OCI-LY3 (cell line): ENCODE data around the gene SDHAF1.
A peak's percentile ranks its signal among the peaks of the same experiment; 100 is the strongest.
"Not testable (repeated sequence)": the region's sequence is repeated elsewhere in the genome, so short reads cannot be mapped to it uniquely, and the experiment has no call there.

Source experiments
- H2AFZ ChIP-seq: fragments of 200-600, 300-600 bp; shearing (Covaris generic); 2 replicates; pipeline ENCODE4 v1.6.0; 2014; ENCODE audit warnings: antibody characterized with exemption, low read depth, low read length
- H3K27ac ChIP-seq: fragments of 200-600, 300-600 bp; sonication (generic); 2 replicates; pipeline ENCODE4 v1.5.1; 2014; ENCODE audit warnings: mild to moderate bottlenecking, low read length, moderate library complexity, mixed read lengths
- H3K27me3 ChIP-seq: fragments of 200-600, 300-600 bp; sonication (generic); 2 replicates; pipeline ENCODE4 v1.6.1; 2014; ENCODE audit warnings: low read depth, low read length, mixed read lengths
- H3K36me3 ChIP-seq: fragments of 200-600, 300-600 bp; sonication (generic); replicated peaks from 2 replicates; pipeline ENCODE3; 2014; ENCODE audit warnings: low read depth, low read length, mixed read lengths
- H3K4me1 ChIP-seq: fragments of 300-600, 200-600 bp; sonication (generic); 2 replicates; pipeline ENCODE4 v1.6.1; 2014; ENCODE audit warnings: low read length, mixed read lengths
- H3K4me2 ChIP-seq: fragments of 200-600, 300-600 bp; sonication (generic); 2 replicates; pipeline ENCODE4 v1.6.1; 2014; ENCODE audit warnings: low read length, mixed read lengths
- H3K4me3 ChIP-seq: fragments of 300-600, 200-600 bp; sonication (generic); 2 replicates; pipeline ENCODE4 v1.5.1; 2014; ENCODE audit warnings: antibody characterized with exemption, mild to moderate bottlenecking, low read length, moderate library complexity
- H3K79me2 ChIP-seq: fragments of 300-600, 200-600 bp; shearing (Covaris generic); 2 replicates; pipeline ENCODE4 v1.6.1; 2014; ENCODE audit warnings: mild to moderate bottlenecking, low read length, mixed read lengths
- H3K9ac ChIP-seq: fragments of 300-600, 200-600 bp; shearing (Covaris generic); 2 replicates; pipeline ENCODE4 v1.6.0; 2014; ENCODE audit warnings: mild to moderate bottlenecking, low read length, moderate library complexity
- H3K9me3 ChIP-seq: fragments of 200-600, 300-600 bp; shearing (Covaris generic); 2 replicates; pipeline ENCODE4 v1.6.1; 2014; ENCODE audit warnings: low read length, mixed read lengths; ENCODE audit not compliant: insufficient read depth
- H4K20me1 ChIP-seq: fragments of 200-600, 300-600 bp; sonication (generic); 2 replicates; pipeline ENCODE4 v1.6.1; 2016; ENCODE audit warnings: low read length, mixed read lengths; ENCODE audit not compliant: insufficient read depth
- CTCF ChIP-seq: fragments of 200-600, 300-600 bp; sonication (generic); IDR thresholded peaks from 2 replicates; pipeline ENCODE4 v1.5.1; 2014; ENCODE audit warnings: antibody characterized with exemption, low read length, low read depth
- EZH2phosphoT487 ChIP-seq: fragments of 200-600 bp; shearing (Covaris generic); IDR thresholded peaks from 2 replicates; pipeline ENCODE4 v1.6.1; 2018; ENCODE audit warnings: antibody characterized with exemption, mixed run types, low read depth

The SDHAF1 gene

GRCh38 chr19:35977446-35978222 is 17.4 kb upstream of the SDHAF1 start:
- H2AFZ ChIP-seq = no peak overlapping the region
- TF ChIP-seq EZH2phosphoT487 = no peak
- TF ChIP-seq CTCF = peak; percentile 55

GRCh38 chr19:35978271-35978670 is 16.7 kb upstream of the SDHAF1 start:
- Histone ChIP-seq H3K27ac (no peak overlapping the region), H4K20me1 (no peaks in the 10 kb centered on the region), H3K9me3 (no peaks in the 10 kb centered on the region), H3K27me3 (peaks cover 4% of the 10 kb centered on the region; the same call in 1 of the 2 replicates), H2AFZ (no peak overlapping the region), H3K4me2 (no peak overlapping the region), H3K9ac (no peak overlapping the region), H3K4me1 (no peaks in the 10 kb centered on the region), H3K36me3 (no peaks in the 10 kb centered on the region), H3K4me3 (no peak overlapping the region), H3K79me2 (no peaks in the 10 kb centered on the region)
- TF ChIP-seq EZH2phosphoT487 (no peak), CTCF (no peak)

More at GRCh38 chr19:35977446-35978222, 17.4 kb upstream of the SDHAF1 start:
- H3K4me1 ChIP-seq = no peaks in the 10 kb centered on the region
- no peaks in the 10 kb centered on the region for H3K36me3 ChIP-seq
- H3K9ac ChIP-seq = no peak overlapping the region
- no peaks in the 10 kb centered on the region for H3K9me3 ChIP-seq
- H3K79me2 ChIP-seq = no peaks in the 10 kb centered on the region
- H3K27ac ChIP-seq = no peak overlapping the region
- H3K4me3 ChIP-seq = no peak overlapping the region
- H4K20me1 ChIP-seq = no peaks in the 10 kb centered on the region
- H3K27me3 ChIP-seq = peaks cover 4% of the 10 kb centered on the region; the same call in 1 of the 2 replicates
- no peak overlapping the region for H3K4me2 ChIP-seq

DNA sequence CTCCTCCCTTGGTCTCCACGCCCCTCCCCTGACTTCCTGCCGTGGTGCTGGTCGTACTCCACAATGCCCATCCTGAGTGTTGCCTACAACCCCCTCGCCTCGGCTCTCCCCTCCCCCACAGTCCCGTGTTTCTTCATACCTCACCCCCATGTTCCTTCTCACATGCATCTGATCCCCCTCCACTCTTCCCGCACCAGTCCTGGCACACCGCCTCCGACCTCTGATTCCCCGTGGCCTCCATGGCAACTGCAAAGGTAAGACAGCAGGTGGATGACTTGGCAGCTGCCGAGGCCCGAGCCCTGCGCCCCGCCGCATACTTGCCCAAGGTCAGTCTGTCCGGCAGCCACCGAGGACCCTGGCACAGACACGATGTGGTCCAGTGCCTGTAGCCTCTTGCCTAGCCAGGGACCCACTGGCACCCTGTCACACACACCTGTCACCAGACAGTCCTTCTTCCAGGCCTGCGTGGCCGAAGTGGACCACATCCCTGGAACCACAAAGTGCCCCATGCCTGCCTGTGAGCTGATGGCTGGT is 16.1 kb upstream of the SDHAF1 start:
- no peak overlapping the region for H3K4me3 ChIP-seq
- H3K9me3 ChIP-seq = no peaks in the 10 kb centered on the region
- no peak overlapping the region for H3K4me2 ChIP-seq
- H3K27me3 ChIP-seq = peaks cover 4% of the 10 kb centered on the region; the same call in 1 of the 2 replicates
- TF ChIP-seq CTCF (no peak), EZH2phosphoT487 (no peak)
- H4K20me1 ChIP-seq = no peaks in the 10 kb centered on the region
- H3K9ac ChIP-seq = no peak overlapping the region
- H2AFZ ChIP-seq = no peak overlapping the region
- H3K79me2 ChIP-seq = no peaks in the 10 kb centered on the region
- no peak overlapping the region for H3K27ac ChIP-seq
- H3K4me1 ChIP-seq = no peaks in the 10 kb centered on the region
- H3K36me3 ChIP-seq = no peaks in the 10 kb centered on the region

DNA sequence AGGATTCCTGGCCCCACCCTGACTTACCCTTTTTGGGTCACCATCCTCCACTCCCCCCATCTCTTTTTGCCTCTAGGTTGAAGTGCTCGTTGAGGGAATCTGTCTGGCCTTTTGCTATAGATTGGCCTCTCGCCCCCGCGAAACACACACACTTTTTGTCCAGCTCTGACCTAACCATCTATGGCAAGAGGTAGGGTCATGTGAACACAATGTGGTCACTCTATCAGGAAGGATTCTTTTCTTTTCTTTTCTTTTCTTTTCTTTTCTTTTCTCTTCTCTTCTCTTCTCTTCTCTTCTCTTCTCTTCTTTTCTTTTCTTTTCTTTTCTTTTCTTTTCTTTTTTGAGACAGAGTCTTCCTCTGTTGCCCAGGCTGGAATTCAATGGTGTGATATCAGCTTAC is 14.0 kb upstream of the SDHAF1 start:
- not testable (repeated sequence) for H3K27me3 ChIP-seq, H3K9me3 ChIP-seq, H4K20me1 ChIP-seq, H3K79me2 ChIP-seq, H3K4me3 ChIP-seq, H3K36me3 ChIP-seq, H3K4me2 ChIP-seq, H3K27ac ChIP-seq, H2AFZ ChIP-seq, H3K9ac ChIP-seq, H3K4me1 ChIP-seq
